AML-193 (cell line): ENCODE measurements around the gene DHH.
"Not testable (repeated sequence)": the region's sequence is repeated elsewhere in the genome, so short reads cannot be mapped to it uniquely, and the experiment has no call there.

ENCODE experiments used
- DNase-seq, 2 experiments: peaks; one replicate each; lab custom pipeline; 2025; lab: John Stamatoyannopoulos, UW

The DHH gene

DNA sequence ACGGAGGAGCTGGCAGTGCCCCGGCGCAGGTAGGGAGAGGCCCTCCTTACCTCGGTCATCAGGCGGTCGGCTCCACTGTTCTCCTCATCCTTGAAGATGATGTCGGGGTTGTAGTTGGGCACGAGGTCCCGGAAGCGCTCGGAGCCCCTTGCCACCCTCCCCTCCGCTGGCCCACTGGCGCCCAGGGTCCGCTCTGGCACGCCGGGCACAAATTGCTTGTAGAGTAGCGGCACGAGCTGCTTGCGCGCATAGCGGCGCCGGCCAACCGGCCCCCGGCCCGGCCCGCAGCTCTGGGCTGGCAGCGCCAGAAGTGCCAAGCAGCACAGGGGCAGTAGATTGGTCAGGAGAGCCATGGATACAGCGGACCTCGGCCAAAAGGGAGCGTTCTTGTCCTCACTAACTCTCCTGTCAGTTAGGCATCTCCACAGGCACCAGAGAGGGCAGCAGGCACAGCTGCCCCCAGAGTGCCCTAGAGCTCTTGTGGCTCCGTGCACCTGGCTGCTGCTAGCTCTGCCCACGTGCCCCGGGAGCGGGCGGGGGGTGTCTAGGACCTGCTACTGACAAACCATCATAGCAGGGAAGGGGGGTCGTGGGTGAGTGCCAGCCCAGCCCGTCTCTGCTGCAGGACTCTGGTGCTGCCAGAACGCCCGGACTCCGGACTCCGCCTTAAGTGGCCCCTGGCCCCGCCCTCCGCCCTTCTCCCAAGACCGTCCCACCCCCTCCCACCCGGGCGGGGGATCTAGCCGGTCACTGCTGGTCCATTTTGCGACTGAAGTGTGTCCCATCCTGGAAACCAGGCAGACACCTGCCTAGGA, at the start of gene DHH:
Gene DHH, minus strand, starts transcription at position 642 of the 815 bp plus-strand sequence. Its CDS starts 289 bp downstream, at position 353.
- no peak for DNase-seq

DNA sequence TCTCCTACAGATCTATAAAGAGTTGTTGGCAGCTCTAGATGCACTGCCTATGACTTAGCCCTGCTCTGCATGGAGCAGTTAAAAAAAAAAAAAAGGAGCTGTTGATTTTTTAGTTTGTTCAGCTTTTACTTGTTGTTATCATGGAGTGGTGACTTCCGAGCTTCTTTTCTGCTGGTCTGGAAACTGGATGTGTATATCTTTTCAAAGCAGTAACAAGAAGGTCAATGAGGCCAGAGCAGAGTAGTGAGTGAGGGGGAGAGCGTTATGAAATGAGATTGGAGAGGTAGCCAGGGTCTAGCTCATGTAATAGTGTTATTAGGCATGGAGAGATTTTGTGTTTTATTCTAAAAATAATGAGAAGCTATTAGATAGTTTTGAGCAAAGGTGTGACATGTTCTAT, 49.8 kb upstream of the DHH start:
- no peak for DNase-seq

DNA sequence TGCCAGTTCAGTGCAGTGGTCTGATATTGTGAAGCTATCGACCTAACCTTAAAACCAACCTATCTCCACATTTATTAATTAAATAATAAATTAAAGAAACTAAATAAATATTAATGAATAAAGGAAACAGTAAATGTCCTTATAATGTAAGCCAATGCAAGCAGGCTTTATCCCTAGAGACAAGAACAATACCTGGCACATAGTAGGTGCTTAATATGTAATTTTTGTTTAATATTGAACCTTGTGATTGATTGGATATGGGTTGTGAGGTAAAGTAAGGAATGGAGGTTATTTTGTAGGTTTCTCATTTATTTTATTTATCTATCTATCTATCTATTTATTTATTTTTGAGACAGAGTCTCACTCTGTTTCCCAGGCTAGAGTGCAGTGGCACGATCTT, 44.4 kb upstream of the DHH start:
- no peak for DNase-seq

DNA sequence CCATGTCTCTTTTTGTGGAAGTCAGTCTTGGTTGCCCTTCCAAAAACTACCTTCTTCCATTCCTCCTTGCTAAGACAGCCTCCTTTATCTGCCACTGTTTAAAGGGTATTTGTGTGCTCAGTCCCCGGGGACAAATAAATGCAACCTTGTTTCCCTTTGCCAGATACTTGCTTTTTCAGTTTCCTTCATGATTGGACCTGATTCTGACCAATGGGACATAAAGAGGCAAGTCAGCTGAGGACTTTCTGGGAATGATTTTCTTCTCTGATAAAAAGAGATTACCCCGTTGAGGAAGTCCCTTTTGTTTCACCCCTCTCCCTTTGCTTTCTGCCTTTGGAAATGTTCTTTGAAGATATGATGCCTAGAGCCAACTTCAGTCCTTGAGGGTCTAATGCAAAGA, 44.0 kb upstream of the DHH start:
- DNase-seq = no peak

DNA sequence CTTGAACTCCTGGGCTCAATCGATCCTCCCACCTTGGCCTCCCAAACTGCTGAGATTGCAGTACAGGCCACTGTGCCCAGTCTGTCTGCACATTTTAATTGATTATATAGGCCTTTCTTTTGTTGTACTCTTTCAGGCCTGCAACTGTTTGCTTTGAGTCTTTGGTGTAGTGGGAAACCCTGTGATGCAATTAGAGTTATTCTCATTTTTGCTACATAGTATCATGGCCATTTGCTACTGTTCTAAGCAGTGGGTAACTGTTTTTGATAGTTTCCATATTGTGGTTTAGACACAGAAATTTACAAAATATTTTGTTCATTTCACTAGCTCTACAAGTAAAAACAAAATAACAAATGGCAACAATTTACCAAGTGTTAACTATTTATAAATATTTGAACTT, 42.9 kb upstream of the DHH start:
- no peak for DNase-seq

DNA sequence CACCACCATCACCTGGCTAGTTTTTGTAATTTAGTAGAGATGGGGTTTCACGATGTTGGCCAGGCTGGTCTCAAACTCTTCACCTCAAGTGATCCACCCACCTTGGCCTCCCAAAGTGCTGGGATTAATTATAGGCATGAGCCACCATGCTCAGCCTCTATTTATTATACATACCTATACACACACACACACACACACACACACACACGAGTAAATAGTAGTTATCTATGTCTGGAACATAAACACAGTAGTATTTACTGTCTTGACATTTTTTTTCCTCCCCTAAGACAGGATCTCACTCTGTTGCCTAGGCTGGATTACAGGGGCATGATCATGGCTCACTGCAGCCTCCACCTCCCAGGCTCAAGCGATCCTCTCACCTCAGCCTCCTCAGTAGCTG, 42.4 kb upstream of the DHH start:
- not testable (repeated sequence) for DNase-seq

DNA sequence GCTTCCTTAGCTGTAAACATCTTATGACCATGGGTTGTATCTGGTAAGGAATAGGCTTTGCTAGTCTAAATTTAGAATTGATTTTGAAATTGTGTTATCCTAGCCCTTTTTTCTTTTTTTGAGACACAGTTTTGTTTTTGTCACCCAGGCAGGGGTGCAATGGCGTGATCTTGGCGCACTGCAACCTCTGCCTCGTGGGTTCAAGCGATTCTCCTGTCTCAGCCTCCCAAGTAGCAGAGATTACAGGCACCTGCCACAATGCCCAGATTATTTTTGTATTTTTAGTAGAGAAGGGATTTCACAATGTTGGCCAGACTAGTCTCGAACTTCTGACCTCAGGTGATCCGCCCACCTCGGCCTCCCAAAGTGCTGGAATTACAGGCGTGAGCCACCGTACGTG, 39.0 kb upstream of the DHH start:
- DNase-seq = no peak

DNA sequence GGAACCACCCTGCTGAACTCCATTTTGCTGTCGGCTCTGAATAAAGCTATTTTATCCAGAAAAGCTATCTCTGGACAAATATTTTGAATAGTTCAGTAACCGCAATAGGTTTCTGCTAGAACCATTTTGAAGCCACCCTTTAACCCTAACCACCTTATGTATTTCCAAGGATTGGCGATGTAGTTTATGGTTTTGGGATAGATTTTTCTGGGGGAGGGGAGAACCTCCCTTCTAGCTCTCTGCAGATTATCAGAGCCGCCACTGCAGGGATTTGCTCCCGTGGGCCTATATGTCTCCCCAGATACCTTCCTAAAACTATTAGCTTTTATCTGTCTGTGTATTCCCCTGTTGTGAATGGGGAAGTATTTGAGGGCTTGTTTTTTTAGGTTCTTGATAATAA, 38.4 kb upstream of the DHH start:
- DNase-seq = no peak

DNA sequence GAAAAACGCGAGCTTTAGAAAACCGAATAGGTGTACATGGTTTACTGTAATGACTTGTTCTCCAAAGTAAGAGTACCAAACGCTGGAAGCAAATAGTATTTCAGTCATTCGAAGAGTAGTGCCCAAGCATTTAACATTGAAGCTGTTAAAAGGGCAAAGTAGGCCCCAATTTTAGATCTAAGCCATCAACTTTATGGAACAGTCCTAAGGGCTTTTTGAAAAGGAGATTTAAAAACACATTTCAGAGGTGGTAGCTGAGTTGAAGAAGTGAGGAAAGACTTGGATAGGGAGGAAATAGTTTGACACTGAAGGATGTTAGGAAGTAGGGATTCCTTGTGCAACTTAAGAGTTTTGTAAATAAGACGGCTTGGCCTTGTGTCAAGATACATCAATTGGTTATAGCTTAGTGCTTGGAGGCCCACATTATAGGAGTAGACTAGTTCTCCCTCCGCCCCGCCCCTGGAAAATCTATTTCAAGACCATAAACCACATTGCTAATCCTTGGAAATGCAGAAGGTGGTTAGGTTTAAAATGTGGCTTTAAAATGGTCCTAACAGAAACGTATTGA, 37.4 kb upstream of the DHH start:
- DNase-seq = peak; percentile 32 to 57

DNA sequence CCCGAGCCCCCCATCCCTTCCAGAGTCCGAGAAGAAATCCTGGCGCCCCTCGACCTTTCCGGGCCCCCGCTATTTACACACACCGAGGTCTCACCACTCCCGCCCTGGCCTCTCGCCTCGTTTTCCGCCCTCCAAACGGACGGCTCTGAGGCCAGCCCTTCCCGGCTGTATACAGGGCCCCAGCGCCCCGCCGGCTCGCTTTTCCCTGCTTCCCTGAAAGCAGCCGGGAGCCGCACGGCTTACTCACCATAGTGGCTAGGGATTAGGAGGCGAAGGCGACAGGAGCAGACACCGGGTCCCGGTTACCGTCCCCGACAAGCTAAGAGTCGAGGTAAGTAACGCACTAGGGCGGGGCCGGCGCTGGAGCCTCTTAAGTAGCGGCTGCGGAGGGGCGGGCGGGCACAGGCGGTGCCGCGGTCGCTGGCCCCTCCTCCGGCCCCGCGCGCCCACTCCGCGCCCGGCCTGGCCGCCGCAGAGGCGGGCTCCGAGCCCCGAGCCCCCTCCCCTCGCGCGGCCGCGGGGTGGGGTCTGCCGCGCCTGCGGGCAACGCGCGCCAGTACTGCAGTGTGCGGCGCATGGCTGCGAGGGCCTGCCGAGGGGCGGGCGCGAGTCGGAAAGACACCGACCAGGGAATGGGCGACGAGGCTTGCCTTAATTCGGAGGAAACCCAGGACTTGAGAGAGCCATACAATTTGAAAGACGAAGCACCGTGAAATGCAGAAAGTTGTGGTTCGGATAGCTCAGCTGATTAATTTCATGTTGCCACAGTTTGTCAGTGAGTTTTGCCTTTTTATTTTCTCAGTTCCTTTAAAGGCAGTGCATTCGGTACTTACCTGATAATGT, 36.7 kb upstream of the DHH start, which contains the start of gene TUBA1B:
Gene TUBA1B, minus strand, starts transcription at position 345 of the 843 bp plus-strand sequence. Its CDS starts 95 bp downstream, at position 250.
- DNase-seq = peak; percentile 77 to 81

DNA sequence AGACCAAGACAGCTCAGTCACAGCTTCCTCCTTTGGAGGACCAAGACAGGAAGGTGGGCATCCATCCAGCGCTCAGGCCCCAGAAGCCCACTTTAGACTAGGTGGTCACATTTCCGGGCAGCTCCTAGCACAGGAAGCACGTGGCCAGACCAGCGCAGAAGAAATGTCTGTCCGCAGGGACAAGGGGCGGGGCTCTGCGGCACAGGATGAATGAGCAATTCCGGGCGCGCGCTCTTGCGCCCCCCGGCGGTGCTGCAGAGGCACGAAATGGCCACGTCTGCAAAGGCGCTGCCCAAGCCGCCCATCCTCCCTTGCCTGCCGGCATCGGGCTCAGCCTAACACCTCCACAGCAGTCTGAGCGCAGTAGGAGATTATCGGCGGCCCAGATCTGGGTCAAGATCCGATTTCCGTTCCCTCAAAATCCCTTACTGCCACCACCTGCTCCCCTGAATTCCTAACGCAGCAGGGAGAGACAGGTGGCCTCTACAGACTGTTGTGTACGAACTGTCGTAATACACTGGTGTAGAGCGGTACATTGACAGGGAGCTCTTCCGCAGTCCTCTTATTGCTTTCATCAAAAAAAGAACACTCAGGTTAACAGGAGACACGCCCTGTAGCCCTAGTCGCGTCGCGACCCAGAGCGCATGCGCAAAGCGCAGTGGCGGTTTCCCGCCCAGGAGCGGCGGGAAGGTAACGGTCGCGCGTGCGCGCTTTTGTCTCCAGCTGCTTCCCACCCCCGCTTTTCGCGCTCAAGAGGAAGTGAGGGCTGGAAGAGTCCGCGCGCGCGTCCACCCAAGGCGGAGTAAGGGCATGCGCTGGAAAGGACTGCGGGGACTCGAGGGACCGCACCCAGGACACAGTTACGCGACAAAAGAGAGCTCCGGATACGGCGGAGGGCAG, 35.8 kb upstream of the DHH start:
- DNase-seq = peak; percentile 91 to 93

DNA sequence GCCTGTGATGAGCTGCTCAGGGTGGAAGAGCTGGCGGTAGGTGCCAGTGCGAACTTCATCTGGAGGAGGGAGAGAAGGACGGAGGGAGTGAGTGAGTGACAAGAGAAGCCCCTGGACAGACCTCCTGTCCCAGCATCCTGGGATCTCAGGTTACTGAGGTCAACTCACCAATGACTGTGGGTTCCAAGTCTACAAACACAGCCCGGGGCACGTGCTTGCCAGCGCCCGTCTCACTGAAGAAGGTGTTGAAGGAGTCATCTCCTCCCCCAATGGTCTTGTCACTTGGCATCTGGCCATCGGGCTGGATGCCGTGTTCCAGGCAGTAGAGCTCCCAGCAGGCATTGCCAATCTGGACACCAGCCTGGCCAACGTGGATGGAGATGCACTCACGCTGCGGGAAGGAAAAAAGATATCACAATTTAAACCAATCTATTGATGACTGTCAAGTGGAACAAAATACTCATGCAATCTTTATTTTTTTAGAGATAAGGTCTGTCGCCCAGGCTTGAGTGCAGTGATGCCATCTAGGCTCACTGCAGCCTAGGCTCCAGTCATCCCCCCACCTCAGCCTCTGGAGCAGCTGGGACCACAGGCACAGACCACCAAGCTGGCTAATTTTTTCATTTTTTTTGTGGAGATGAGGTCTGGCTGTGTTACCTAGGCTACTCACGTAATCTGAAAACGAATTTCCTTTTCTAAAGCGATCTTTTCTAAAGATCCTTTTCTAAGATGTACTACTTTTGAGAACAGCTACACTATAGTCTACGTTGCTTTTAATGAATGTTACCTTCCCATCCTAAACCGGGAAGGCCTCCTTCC, 34.9 kb upstream of the DHH start:
- no peak for DNase-seq

DNA sequence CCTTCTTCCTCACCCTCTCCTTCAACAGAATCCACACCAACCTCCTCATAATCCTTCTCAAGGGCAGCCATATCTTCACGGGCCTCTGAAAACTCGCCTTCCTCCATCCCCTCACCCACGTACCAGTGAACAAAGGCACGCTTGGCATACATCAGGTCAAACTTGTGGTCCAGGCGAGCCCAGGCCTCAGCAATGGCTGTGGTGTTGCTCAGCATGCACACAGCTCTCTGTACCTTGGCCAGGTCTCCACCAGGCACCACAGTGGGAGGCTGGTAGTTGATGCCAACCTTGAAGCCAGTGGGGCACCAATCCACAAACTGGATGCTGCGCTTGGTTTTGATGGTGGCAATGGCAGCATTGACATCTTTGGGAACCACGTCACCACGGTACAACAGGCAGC, 33.4 kb upstream of the DHH start:
- not testable (repeated sequence) for DNase-seq

DNA sequence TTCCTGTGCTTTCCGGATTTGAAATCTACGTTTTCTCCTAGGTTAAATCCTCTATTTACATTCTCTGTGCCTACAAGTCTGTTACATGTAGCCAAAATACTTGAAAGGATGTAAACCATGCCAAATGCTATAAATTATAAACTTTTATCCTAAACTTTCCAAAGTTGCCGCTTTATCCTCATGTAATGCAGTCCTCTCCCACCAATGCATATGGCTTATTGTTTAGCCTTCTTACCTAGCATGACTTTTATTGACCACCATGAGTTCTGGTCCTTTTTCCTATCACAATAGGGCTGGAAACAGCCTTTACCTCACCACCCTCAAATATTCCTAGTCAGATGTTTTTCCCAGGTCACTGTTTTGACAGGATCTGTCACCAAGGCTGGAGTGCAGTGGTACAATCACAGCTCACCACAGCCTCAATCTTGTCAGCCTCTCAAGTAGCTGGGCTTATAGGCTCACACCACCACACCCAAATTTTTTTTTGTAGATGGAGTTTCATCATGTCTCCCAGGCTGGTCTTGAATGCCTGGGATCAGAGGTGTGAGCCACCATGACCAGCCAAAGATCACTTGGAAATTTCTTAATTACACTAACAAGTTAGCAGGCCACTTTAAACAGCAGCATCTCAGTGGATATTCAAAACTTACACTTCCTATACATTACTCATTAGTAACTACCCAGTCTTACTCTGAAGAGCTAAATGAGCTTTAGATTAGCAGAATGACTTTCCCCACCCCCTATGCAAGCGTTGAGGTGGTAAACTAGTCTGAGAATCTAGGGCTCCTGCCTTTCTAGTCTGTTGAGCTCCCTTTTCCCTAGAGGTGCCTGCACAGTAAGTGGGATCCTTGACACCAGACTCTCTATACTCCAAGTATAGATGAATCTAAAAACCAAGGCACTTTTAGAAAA, 32.5 kb upstream of the DHH start:
- DNase-seq = no peak

DNA sequence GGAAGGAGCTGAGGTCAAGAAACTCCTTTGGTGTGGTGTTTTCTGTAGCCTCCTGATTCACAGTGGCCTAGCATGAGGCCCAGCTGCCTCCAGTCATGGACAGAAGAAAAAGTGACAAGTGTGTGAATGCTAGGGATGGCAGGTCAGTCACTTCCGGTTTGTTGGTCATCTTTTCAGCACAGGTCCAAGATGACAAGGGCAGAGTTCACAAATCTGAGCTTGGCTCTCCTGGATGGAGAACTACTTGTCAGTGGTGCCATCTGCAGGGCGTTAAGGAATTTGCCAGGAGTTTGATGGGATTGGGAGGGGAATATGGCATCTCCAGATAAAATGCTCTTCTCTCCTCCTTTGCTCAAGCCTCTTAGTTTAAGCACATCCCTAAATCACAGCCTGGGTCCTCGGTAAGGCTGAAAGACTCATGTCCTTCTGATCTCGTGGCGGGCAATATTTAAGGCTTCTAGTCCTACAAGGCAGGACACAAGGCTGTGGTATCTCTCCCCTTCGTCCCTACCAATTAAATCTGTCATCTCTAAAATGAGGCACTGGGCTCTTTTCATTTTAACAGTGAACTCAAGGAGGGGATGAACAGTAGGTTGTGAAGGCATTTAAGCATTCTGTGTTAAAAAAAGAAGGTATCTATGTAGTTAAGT, 26.6 kb upstream of the DHH start:
- peak in 1 of 2 experiments; percentile 22 for DNase-seq

DNA sequence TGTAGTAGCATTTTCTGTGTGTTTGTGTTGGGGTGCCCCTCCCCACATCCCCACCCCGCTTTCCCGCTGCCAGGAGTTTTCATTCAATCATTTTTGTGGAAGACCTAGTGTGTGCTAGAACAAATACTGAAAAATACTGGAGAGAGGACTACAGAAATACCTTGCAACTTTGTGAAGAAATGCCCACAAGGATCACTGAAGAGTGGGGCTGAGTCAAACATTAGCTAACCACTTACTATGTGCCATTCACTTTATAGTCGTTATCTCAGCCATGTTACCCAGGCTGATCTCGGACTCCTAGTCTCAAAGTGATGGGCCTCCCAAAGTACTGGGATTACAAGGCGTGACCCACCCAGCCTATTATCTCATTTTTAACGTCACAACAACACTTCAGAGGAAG, 16.6 kb upstream of the DHH start:
- no peak for DNase-seq

DNA sequence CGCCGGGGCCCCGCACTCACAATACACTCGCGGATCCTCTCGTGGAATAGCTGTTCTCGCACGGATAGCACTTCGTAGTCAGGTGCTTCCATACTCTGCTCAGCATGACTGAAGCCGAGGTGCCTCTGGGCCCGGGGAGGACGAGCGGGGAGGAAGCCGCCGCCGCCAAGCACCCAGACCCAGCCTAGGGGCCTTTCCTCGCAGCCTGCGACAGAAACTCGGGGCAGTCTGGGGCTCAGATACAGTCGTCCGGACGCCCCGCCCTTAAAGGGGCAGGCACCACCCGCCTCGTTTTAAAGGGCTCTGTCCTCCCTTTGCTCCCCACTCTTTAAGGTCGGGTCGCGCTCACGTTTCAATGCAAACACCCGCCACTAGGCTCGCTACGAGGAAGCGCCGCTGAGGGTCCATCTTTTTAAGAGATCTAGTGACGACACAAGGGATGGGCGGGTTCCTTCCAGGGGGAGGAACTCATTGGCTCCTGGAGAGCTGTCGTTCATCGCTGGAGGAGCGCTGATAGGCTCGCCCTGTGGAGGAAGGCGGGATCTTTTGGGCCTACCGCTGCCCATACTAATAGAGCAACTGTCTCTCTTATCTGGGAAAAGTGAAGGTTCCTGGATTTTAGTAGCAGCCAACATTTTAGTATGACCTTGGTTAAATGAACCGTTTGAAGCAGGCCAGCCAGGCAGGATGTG, 16.0 kb upstream of the DHH start, which contains the start of gene LMBR1L:
Gene LMBR1L, minus strand, starts transcription at position 384 of the 692 bp plus-strand sequence. Its CDS starts 292 bp downstream, at position 92.
- peak; percentile 98 for DNase-seq
